COLO668 (cell line): ENCODE results near the gene LINC01488.

Source experiments
- DNase-seq: peaks from one replicate; lab custom pipeline; 2025; ENCODE audit not compliant: unreplicated experiment; lab: John Stamatoyannopoulos, UW

The LINC01488 gene

GRCh38 chr11:69491071-69492031 lies 9.9 kb downstream of the LINC01488 start:
- no peak for DNase-seq

- no peak for DNase-seq
Measured at GRCh38 chr11:69492201-69492991, 10.9 kb downstream of the LINC01488 start.

- DNase-seq, result no peak
Measured at GRCh38 chr11:69493931-69494821, 12.7 kb downstream of the LINC01488 start.

- DNase-seq, result no peak
Measured at GRCh38 chr11:69494851-69495250, 13.4 kb downstream of the LINC01488 start.

GRCh38 chr11:69495441-69496201 lies 14.2 kb downstream of the LINC01488 start:
- DNase-seq, result no peak

- no peak for DNase-seq
Measured at GRCh38 chr11:69496202-69496557, 14.7 kb downstream of the LINC01488 start.

GRCh38 chr11:69496631-69497220 lies 15.3 kb downstream of the LINC01488 start:
- DNase-seq, result no peak

- DNase-seq, result no peak
Measured at GRCh38 chr11:69497221-69497787, 15.8 kb downstream of the LINC01488 start.

GRCh38 chr11:69498614-69499175 lies 17.2 kb downstream of the LINC01488 start:
- DNase-seq, result no peak

- no peak for DNase-seq
Measured at GRCh38 chr11:69499186-69499917, 17.9 kb downstream of the LINC01488 start.

GRCh38 chr11:69499918-69500284 lies 18.4 kb downstream of the LINC01488 start:
- no peak for DNase-seq

- no peak for DNase-seq
Measured at GRCh38 chr11:69500285-69501120, 19.0 kb downstream of the LINC01488 start.

GRCh38 chr11:69501121-69501489 lies 19.6 kb downstream of the LINC01488 start:
- DNase-seq, result no peak

- no peak for DNase-seq
Measured at GRCh38 chr11:69501891-69502860, 20.7 kb downstream of the LINC01488 start.

GRCh38 chr11:69504127-69504526 lies 22.7 kb downstream of the LINC01488 start:
- no peak for DNase-seq

GRCh38 chr11:69504576-69505335 lies 23.3 kb downstream of the LINC01488 start:
- DNase-seq, result no peak
